ENCODE results near the gene IFT25.

Gene IFT25

DNA sequence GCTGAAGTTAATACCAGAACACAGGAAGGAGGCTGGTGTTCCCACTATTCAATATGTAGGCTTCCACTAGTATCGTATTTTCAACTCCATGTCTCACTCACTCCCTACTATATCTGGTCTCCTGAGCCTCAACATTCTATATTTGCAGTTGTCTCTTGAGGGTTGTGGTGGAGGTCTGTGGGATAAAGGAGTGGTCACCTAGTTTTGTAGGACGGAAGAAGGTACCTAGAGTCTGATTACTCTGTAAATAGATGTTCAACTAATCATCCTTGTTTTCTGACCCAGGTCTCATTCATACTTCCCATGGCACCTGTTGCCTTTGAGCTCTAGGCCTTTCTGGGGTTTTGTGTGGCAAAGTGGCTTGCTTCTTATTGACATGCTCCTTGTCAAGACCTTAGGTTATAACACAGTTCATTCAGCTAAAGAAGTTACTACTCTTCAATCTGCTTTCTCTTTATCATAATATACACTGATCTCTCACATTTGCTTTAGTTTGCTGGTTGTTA lies 18.1 kb downstream of the IFT25 start:
- no peak for DNase-seq (ENCODE audit: low read depth)

GRCh38 chr1:53919675-53920066 lies 25.8 kb downstream of the IFT25 start:
- no peak for DNase-seq (ENCODE audit: low read depth)

DNA sequence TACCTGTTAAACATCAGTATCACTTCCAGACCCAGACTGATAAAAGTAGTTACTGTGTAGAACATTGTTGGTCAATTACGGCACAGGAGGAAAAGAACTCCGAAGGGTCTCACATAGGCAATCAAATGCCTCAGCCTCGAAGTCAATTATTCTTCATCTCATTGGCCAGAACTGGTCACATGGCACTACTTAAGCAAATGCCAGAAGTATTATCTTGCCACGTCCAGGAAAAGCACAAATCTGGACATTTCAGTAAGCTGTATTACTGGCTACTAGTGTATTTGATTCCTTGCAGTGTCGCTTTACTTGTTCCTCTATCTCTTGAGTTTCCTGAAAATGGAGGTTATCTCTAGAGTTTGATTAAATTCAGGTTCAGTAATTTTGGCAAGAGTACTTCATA lies 27.2 kb downstream of the IFT25 start:
- DNase-seq (ENCODE audit: low read depth), result no peak

GRCh38 chr1:53913352-53914033 lies 32.0 kb downstream of the IFT25 start:
- DNase-seq (ENCODE audit: low read depth), result no peak

DNA sequence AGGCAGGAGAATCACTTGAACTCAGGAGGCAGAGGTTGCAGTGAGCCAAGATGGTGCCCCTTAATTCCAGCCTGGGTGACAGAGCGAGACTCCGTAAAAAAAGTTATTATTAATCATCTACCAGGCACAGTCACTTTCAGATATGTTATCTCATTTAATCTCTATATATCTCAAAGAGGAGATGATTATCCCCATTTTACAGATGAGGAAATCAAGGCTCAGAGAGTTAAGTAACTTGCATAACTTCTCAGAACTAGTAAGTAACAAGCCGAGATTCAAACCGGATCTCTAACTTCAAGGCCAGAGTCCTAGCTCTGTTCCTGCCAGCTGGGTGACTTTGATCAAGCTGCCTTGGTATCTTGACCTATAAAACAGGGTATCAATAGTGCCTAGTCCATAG lies 34.1 kb downstream of the IFT25 start:
- DNase-seq (ENCODE audit: low read depth), result no peak

DNA sequence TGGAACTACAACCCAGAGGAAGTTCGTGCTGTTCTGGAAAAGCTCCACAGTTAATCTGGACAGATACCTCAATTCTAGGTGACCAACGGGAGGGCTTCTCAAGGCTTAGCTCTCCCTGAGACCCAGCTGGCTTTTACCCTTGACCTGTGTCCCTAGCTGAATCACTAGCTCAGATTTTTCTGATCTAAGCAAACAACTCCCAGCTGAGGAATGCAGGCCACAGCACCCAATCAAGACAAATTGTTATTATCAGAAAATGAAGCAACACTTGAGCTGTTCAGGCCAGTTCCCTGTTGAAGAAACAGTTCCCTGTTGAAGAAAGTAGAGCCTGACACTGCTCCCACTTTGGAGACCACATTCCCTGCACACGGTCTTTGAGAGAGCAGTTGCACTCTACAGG lies 35.6 kb downstream of the IFT25 start:
- no peak for DNase-seq (ENCODE audit: low read depth)

- DNase-seq (ENCODE audit: low read depth), result no peak
Observed at GRCh38 chr1:53906121-53906520, 39.4 kb downstream of the IFT25 start.

- no peak for DNase-seq (ENCODE audit: low read depth)
Observed at GRCh38 chr1:53905509-53905908, 40.0 kb downstream of the IFT25 start.

- no peak for DNase-seq (ENCODE audit: low read depth)
Observed at GRCh38 chr1:53902235-53903138, 43.0 kb downstream of the IFT25 start.

GRCh38 chr1:53899708-53900107 lies 45.8 kb downstream of the IFT25 start:
- no peak for DNase-seq (ENCODE audit: low read depth)

DNA sequence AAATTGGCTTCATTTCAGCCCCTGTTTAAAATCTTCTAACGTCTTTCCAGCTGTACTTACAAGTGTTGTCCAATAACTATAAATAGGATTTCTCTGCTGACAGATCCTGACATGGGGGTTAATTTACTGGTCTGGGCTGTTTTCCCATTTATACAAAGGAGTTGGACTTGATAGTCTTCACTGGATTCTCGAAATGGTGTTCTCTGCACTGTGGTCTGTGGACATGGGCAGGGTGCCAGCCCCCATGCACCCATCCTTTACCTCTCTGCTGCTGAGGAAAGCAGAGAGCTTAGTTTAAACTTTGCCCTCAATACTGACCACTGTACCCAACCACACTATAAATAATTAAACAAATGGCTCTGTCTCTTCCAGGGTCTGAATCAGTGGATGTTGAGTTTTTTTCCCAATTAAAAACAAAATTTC lies 46.3 kb downstream of the IFT25 start:
- DNase-seq (ENCODE audit: low read depth), result no peak

GRCh38 chr1:53896635-53897229 lies 48.8 kb downstream of the IFT25 start:
- DNase-seq (ENCODE audit: low read depth), result no peak

DNA sequence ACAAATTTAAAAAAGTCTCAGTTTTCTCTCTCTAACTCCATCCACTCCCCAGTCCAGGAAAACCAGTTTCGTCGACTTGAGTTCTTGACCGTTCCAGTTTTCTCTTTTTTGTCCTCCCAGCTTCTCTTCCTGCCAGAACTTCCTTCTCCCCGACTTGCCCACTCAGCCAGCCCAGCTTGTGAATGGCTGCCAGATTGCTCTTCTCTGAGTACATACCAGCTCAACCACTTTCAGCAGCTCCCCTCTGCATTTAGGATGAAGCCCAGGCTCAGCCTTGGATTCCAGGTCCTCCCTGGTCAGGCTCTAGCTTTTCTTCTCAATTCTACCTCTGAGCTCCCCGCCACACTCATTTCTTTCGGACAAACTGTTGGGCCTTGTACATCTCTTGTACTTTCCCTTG lies 50.1 kb downstream of the IFT25 start:
- DNase-seq (ENCODE audit: low read depth), result no peak

DNA sequence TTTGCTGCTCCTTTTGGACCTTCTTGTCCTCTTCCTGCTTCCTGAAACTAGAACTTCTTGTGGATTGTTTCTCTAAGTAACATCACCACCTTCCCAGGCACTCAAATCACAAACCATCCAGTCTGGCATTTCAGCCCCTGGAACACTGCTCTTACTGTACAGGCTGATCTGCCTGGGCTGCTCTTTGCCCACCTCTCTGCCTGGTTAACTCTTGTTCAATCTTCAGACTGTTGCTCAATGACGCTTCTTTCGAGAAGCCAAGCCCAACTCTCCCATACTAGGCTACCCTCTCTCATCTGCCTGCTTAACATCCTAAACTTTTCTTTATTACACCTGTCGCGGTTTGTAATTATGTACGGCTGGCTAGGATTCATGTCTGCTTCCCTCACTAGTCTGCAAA lies 50.9 kb downstream of the IFT25 start:
- DNase-seq (ENCODE audit: low read depth), result no peak

GRCh38 chr1:53893999-53894636 lies 51.4 kb downstream of the IFT25 start, which contains the start of gene DIO1:
Gene DIO1, plus strand, starts transcription at chr1:53894187. Its CDS starts 24 bp downstream, at chr1:53894211.
- DNase-seq (ENCODE audit: low read depth), result no peak

GRCh38 chr1:53892911-53893310 lies 52.6 kb downstream of the IFT25 start:
- no peak for DNase-seq (ENCODE audit: low read depth)

DNA sequence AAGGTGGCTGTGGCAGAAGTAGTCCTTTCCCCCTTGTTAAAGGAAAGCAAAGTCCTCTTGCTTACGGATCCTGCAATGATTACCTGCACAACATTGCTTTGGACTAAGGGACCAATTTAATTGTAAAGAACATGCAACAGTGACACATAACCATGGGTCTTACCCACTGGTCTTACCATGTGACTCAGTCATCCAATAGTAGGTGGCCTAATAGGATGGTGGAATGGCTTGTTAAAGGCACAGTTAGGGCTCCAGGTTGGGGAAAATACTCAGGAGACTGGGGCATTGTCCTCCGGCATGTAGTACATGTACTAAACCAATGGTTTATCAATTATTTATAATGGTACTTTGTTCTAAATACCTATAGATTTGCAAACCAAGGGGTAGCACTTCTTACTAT lies 53.8 kb downstream of the IFT25 start:
- no peak for DNase-seq (ENCODE audit: low read depth)

DNA sequence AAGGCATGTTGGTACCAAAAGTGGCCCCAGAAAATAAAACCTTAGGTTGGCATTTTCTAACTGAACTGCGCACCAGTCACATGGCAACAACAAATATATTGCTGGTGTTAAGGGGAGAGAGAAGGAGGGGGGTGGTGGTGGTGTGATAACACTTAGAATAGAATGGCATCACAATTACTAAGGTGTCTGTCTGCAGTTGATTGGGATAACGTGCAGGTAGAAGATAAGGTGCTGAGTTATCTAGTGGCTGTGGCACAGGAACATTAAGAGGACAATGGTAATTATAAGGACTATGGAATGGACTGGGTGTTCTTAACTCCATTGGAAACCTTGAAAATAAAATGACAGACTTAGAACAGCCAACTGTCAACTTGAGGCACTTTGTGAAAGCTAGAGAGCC lies 54.5 kb downstream of the IFT25 start:
- no peak for DNase-seq (ENCODE audit: low read depth)

DNA sequence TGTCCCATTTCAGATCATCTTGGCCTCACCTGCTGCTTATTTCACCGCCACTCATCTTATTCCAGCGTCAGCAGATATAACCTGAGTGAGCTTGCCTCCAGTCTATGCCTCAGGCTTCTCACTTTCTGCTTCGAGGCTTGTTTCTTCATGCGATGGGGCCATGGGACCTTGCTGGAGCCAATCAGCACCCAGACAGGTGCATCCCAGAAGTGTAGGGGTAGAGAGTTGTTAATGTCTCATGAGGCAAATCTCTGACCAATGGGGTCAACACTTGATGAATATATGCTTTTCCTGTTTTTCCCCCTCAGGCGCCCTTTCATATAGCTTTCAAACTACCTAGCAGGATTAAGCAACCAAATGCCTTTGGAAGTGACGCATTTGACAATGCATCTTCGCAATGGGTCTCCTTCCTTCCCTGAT lies 55.0 kb downstream of the IFT25 start:
- DNase-seq (ENCODE audit: low read depth), result no peak

DNA sequence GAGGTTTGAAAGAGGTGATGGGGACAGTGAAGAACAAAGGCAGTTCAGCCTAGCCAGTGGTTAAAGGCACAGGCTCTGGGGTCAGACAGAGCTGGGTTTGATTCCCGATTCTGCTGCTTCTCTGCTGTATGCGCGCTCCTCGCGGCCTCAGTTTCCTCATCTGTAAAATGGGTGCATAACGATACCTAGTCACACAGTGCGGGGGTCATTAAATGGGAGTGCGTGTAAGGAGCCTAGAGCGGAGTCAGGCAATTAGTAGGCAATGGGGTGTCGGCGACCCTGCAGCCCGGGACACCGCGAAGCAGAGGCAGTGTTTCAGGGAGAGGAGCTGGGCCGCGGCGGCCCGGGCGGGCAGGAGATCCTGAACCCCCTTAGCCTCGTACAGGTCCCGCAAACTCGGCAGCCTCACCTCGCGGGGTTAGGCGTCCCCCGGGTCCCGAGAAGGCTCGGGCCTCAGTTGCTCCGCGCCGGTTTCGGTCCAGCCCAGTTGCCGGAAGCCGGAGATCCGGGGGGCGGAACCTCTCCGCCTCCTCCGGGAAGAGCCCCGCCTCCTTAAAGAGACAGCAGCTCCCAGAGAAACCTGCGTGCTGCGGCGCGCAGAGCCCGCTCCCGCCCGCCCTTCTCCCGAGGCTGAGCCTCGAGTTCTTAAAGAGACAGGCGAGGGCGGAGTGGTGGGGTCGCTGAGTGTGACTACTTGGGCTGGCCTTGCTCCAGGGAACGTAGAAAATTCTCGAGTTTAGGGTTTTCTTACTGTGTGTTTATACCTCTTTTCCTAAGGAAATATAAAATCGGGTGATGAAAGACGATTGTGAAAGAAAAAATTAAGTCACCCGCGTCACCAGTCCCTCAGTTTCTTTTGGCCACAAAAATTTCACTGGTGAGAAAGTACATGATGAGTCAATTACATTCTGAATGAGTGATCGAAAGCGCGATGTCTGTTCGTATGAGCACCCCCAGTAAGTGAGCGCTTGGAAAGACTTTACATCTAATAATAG lies 55.9 kb downstream of the IFT25 start, which contains the start of gene YIPF1:
Gene YIPF1 (minus strand): TSS at position 494 of the 995 bp plus-strand sequence. CDS start 860 bp downstream, outside the sequence.
- DNase-seq (ENCODE audit: low read depth), result peak; percentile 83

GRCh38 chr1:53888681-53889080 lies 56.8 kb downstream of the IFT25 start:
- no peak for DNase-seq (ENCODE audit: low read depth)

Measured in stimulated activated CD4-positive, alpha-beta T cell treated with anti-CD3 and anti-CD28 coated beads, Interleukin-2, amount 100 ng/mL, for 4 hours (primary cell).